Skeletal muscle satellite cell (primary cell): ENCODE results near the gene TMEM132D.

Experiments
- H3K27me3 ChIP-seq: 2 replicates; pipeline ENCODE4 v1.7.0; 2013; ENCODE audit warnings: low read length; ENCODE audit not compliant: control insufficient read depth, insufficient read depth
- H3K36me3 ChIP-seq: 2 replicates; pipeline ENCODE4 v1.7.0; 2013; ENCODE audit warnings: mild to moderate bottlenecking, control low read depth, low read length; ENCODE audit not compliant: insufficient read depth
- H3K4me1 ChIP-seq: 2 replicates; pipeline ENCODE4 v1.7.0; 2013; ENCODE audit warnings: low read length; ENCODE audit not compliant: control insufficient read depth, insufficient read depth
- H3K4me2 ChIP-seq: 2 replicates; pipeline ENCODE4 v1.7.0; 2013; ENCODE audit warnings: mild to moderate bottlenecking, low read length
- H3K4me3 ChIP-seq: 2 replicates; pipeline ENCODE4 v1.7.0; 2013; ENCODE audit warnings: low read length
- H3K9ac ChIP-seq: 2 replicates; pipeline ENCODE4 v1.7.0; 2013; ENCODE audit warnings: mild to moderate bottlenecking, low read depth, low read length, moderate library complexity
- H3K9me3 ChIP-seq: replicated peaks from 2 replicates; pipeline ENCODE4 v1.7.0; 2013; ENCODE audit warnings: mild to moderate bottlenecking, control low read depth, low read length

TMEM132D gene

GRCh38 chr12:129570796-129571400 lies 332.9 kb downstream of the TMEM132D start:
- Histone ChIP-seq H3K9me3 (no peaks in the 10 kb centered on the region), H3K4me2 (no peak overlapping the region), H3K4me3 (no peak overlapping the region), H3K27me3 (no peaks in the 10 kb centered on the region), H3K36me3 (no peaks in the 10 kb centered on the region), H3K4me1 (peaks cover 6% of the 10 kb centered on the region), H3K9ac (no peak overlapping the region)

- H3K27me3 ChIP-seq, result no peaks in the 10 kb centered on the region
- no peak overlapping the region for H3K9ac ChIP-seq
- H3K36me3 ChIP-seq, result no peaks in the 10 kb centered on the region
- H3K4me2 ChIP-seq, result no peak overlapping the region
- H3K4me1 ChIP-seq, result peaks cover 6% of the 10 kb centered on the region
- no peak overlapping the region for H3K4me3 ChIP-seq
- no peaks in the 10 kb centered on the region for H3K9me3 ChIP-seq
Observed at GRCh38 chr12:129566800-129567199, 337.0 kb downstream of the TMEM132D start.

GRCh38 chr12:129564768-129565167 lies 339.1 kb downstream of the TMEM132D start:
- no peak overlapping the region for H3K4me2 ChIP-seq
- H3K4me1 ChIP-seq, result no peaks in the 10 kb centered on the region
- no peak overlapping the region for H3K9ac ChIP-seq
- H3K36me3 ChIP-seq, result no peaks in the 10 kb centered on the region
- H3K4me3 ChIP-seq, result no peak overlapping the region
- no peaks in the 10 kb centered on the region for H3K9me3 ChIP-seq
- H3K27me3 ChIP-seq, result no peaks in the 10 kb centered on the region

GRCh38 chr12:129563266-129563665 lies 340.6 kb downstream of the TMEM132D start:
- Histone ChIP-seq H3K4me1 (peaks cover 2% of the 10 kb centered on the region), H3K9me3 (no peaks in the 10 kb centered on the region), H3K36me3 (no peaks in the 10 kb centered on the region), H3K9ac (no peak overlapping the region), H3K4me3 (no peak overlapping the region), H3K4me2 (no peak overlapping the region), H3K27me3 (no peaks in the 10 kb centered on the region)

GRCh38 chr12:129561304-129561703 lies 342.5 kb downstream of the TMEM132D start:
- H3K9ac ChIP-seq, result no peak overlapping the region
- no peaks in the 10 kb centered on the region for H3K27me3 ChIP-seq
- no peak overlapping the region for H3K4me3 ChIP-seq
- no peaks in the 10 kb centered on the region for H3K36me3 ChIP-seq
- H3K4me1 ChIP-seq, result peaks cover 4% of the 10 kb centered on the region
- H3K4me2 ChIP-seq, result no peak overlapping the region
- no peaks in the 10 kb centered on the region for H3K9me3 ChIP-seq

- Histone ChIP-seq H3K4me2 (no peak overlapping the region), H3K36me3 (no peaks in the 10 kb centered on the region), H3K27me3 (no peaks in the 10 kb centered on the region), H3K4me1 (peaks cover 4% of the 10 kb centered on the region), H3K4me3 (no peak overlapping the region), H3K9ac (no peak overlapping the region), H3K9me3 (peaks cover 4% of the 10 kb centered on the region)
Observed at GRCh38 chr12:129559776-129560175, 344.0 kb downstream of the TMEM132D start.

- peaks cover 4% of the 10 kb centered on the region for H3K9me3 ChIP-seq
- no peak overlapping the region for H3K4me3 ChIP-seq
- no peaks in the 10 kb centered on the region for H3K27me3 ChIP-seq
- H3K36me3 ChIP-seq, result no peaks in the 10 kb centered on the region
- no peak overlapping the region for H3K4me2 ChIP-seq
- H3K4me1 ChIP-seq, result peaks cover 4% of the 10 kb centered on the region
- H3K9ac ChIP-seq, result no peak overlapping the region
Observed at GRCh38 chr12:129558036-129558435, 345.8 kb downstream of the TMEM132D start.

GRCh38 chr12:129556082-129556481 lies 347.7 kb downstream of the TMEM132D start:
- no peaks in the 10 kb centered on the region for H3K36me3 ChIP-seq
- no peak overlapping the region for H3K4me3 ChIP-seq
- no peak overlapping the region for H3K4me2 ChIP-seq
- peaks cover 4% of the 10 kb centered on the region for H3K9me3 ChIP-seq
- no peak overlapping the region for H3K9ac ChIP-seq
- no peaks in the 10 kb centered on the region for H3K27me3 ChIP-seq
- H3K4me1 ChIP-seq, result peaks cover 4% of the 10 kb centered on the region

- peaks cover 2% of the 10 kb centered on the region for H3K4me1 ChIP-seq
- no peaks in the 10 kb centered on the region for H3K36me3 ChIP-seq
- peaks cover 12% of the 10 kb centered on the region for H3K9me3 ChIP-seq
- no peaks in the 10 kb centered on the region for H3K27me3 ChIP-seq
- H3K9ac ChIP-seq, result no peak overlapping the region
- no peak overlapping the region for H3K4me2 ChIP-seq
- H3K4me3 ChIP-seq, result no peak overlapping the region
Observed at GRCh38 chr12:129552996-129553750, 350.7 kb downstream of the TMEM132D start.

- Histone ChIP-seq H3K4me1 (no peaks in the 10 kb centered on the region), H3K36me3 (no peaks in the 10 kb centered on the region), H3K4me3 (no peak overlapping the region), H3K9me3 (peaks cover 12% of the 10 kb centered on the region), H3K9ac (no peak overlapping the region), H3K4me2 (no peak overlapping the region), H3K27me3 (no peaks in the 10 kb centered on the region)
Observed at GRCh38 chr12:129551441-129551840, 352.4 kb downstream of the TMEM132D start.

- H3K9me3 ChIP-seq, result peaks cover 8% of the 10 kb centered on the region
Observed at GRCh38 chr12:129550353-129550752, 353.5 kb downstream of the TMEM132D start.

GRCh38 chr12:129549656-129550055 lies 354.2 kb downstream of the TMEM132D start:
- no peak overlapping the region for H3K9ac ChIP-seq
- no peaks in the 10 kb centered on the region for H3K4me1 ChIP-seq
- no peaks in the 10 kb centered on the region for H3K27me3 ChIP-seq
- H3K4me3 ChIP-seq, result no peak overlapping the region
- no peak overlapping the region for H3K4me2 ChIP-seq
- H3K9me3 ChIP-seq, result peaks cover 8% of the 10 kb centered on the region
- no peaks in the 10 kb centered on the region for H3K36me3 ChIP-seq

More at GRCh38 chr12:129550353-129550752, 353.5 kb downstream of the TMEM132D start:
- H3K4me2 ChIP-seq, result no peak overlapping the region
- no peak overlapping the region for H3K9ac ChIP-seq
- H3K36me3 ChIP-seq, result no peaks in the 10 kb centered on the region
- H3K27me3 ChIP-seq, result no peaks in the 10 kb centered on the region
- H3K4me1 ChIP-seq, result no peaks in the 10 kb centered on the region
- H3K4me3 ChIP-seq, result no peak overlapping the region
